Trophoblast cell (in vitro differentiated cells and primary cell): ENCODE data around the gene PPP1R14B.

Experiments used
- DNase-seq, 2 donors: peaks; one replicate each; pipeline ENCODE4 v3.0.0-alpha.2; 2016
- H2AFZ ChIP-seq: 2 replicates; pipeline ENCODE4 v1.6.1; 2013; ENCODE audit warnings: low read length, moderate library complexity, mild to moderate bottlenecking; ENCODE audit not compliant: insufficient read depth, poor library complexity
- H2AK5ac ChIP-seq: 2 replicates; pipeline ENCODE4 v1.6.1; 2013; ENCODE audit warnings: mild to moderate bottlenecking, low read length
- H2BK120ac ChIP-seq: 2 replicates; pipeline ENCODE4 v1.6.1; 2013; ENCODE audit warnings: low read length, mild to moderate bottlenecking, moderate library complexity; ENCODE audit not compliant: insufficient read depth, poor library complexity
- H2BK12ac ChIP-seq: 2 replicates; pipeline ENCODE4 v1.6.1; 2013; ENCODE audit warnings: mild to moderate bottlenecking, low read length, moderate library complexity
- H2BK5ac ChIP-seq: 2 replicates; pipeline ENCODE4 v1.6.1; 2013; ENCODE audit warnings: low read length, low read depth, moderate library complexity, mild to moderate bottlenecking; ENCODE audit not compliant: poor library complexity
- H3K14ac ChIP-seq: 2 replicates; pipeline ENCODE4 v1.6.1; 2013; ENCODE audit warnings: mild to moderate bottlenecking, low read length
- H3K18ac ChIP-seq: 2 replicates; pipeline ENCODE4 v1.6.1; 2013; ENCODE audit warnings: mild to moderate bottlenecking, low read length
- H3K23ac ChIP-seq: 2 replicates; pipeline ENCODE4 v1.6.1; 2013; ENCODE audit warnings: low read length
- H3K27ac ChIP-seq: 2 replicates; pipeline ENCODE4 v1.5.1; 2013; ENCODE audit warnings: low read depth, mild to moderate bottlenecking, inconsistent platforms, low read length, moderate library complexity
- H3K27me3 ChIP-seq: 2 replicates; pipeline ENCODE4 v1.6.1; 2013; ENCODE audit warnings: inconsistent platforms, mild to moderate bottlenecking, low read length, moderate library complexity; ENCODE audit not compliant: insufficient read depth
- H3K36me3 ChIP-seq, 2 experiments: 1 replicate in 1 of 2; 2 replicates in 1 of 2; pipeline ENCODE4 v1.6.1; 2013; ENCODE audit warnings: low read length in 2 of 2, mild to moderate bottlenecking in 2 of 2, moderate library complexity in 1 of 2; ENCODE audit not compliant: insufficient read depth in 2 of 2, control insufficient read depth in 1 of 2
- H3K4ac ChIP-seq: 2 replicates; pipeline ENCODE4 v1.6.1; 2013; ENCODE audit warnings: low read depth, mild to moderate bottlenecking, low read length, moderate library complexity
- H3K4me1 ChIP-seq, 2 experiments: 1 replicate in 1 of 2; 2 replicates in 1 of 2; pipeline ENCODE4 v1.6.1; 2013; ENCODE audit warnings: low read length in 2 of 2, mild to moderate bottlenecking in 2 of 2, moderate library complexity in 1 of 2; ENCODE audit not compliant: insufficient read depth in 2 of 2, control insufficient read depth in 1 of 2
- H3K4me2 ChIP-seq: 2 replicates; pipeline ENCODE4 v1.6.1; 2013; ENCODE audit warnings: inconsistent platforms, mild to moderate bottlenecking, low read length, moderate library complexity
- H3K4me3 ChIP-seq: 2 replicates; pipeline ENCODE4 v1.5.1; 2013; ENCODE audit warnings: mild to moderate bottlenecking, low read depth, low read length, inconsistent platforms
- H3K79me1 ChIP-seq: one replicate; pipeline ENCODE4 v1.6.1; 2013; ENCODE audit warnings: low read length
- H3K79me2 ChIP-seq: 2 replicates; pipeline ENCODE4 v1.6.1; 2013; ENCODE audit warnings: low read length, mild to moderate bottlenecking; ENCODE audit not compliant: control insufficient read depth, insufficient read depth, poor library complexity
- H3K9ac ChIP-seq: 2 replicates; pipeline ENCODE4 v1.6.1; 2013; ENCODE audit warnings: mild to moderate bottlenecking, low read length
- H3K9me3 ChIP-seq: 2 replicates; pipeline ENCODE4 v1.6.1; 2013; ENCODE audit warnings: low read depth, mild to moderate bottlenecking, control low read depth, inconsistent platforms, low read length; ENCODE audit not compliant: insufficient read depth
- H4K12ac ChIP-seq: 2 replicates; pipeline ENCODE4 v1.6.1; 2013; ENCODE audit warnings: low read depth, mild to moderate bottlenecking, low read length, moderate library complexity
- H4K8ac ChIP-seq: 2 replicates; pipeline ENCODE4 v1.6.1; 2013; ENCODE audit warnings: low read depth, mild to moderate bottlenecking, low read length, moderate library complexity
- H4K91ac ChIP-seq: one replicate; pipeline ENCODE4 v1.6.1; 2013; ENCODE audit warnings: low read depth, mild to moderate bottlenecking, low read length, moderate library complexity
- WGBS: extraction: QIAGEN DNeasy Blood & Tissue Kit; methylation state at CpG from one replicate; pipeline ENCODE4 v1.1.7; 2013; ENCODE audit warnings: missing lambda C conversion rate; ENCODE audit not compliant: insufficient read length, insufficient coverage; ENCODE audit errors: extremely low coverage; 5-methylcytosine and 5-hydroxymethylcytosine counted together

Gene PPP1R14B

DNA sequence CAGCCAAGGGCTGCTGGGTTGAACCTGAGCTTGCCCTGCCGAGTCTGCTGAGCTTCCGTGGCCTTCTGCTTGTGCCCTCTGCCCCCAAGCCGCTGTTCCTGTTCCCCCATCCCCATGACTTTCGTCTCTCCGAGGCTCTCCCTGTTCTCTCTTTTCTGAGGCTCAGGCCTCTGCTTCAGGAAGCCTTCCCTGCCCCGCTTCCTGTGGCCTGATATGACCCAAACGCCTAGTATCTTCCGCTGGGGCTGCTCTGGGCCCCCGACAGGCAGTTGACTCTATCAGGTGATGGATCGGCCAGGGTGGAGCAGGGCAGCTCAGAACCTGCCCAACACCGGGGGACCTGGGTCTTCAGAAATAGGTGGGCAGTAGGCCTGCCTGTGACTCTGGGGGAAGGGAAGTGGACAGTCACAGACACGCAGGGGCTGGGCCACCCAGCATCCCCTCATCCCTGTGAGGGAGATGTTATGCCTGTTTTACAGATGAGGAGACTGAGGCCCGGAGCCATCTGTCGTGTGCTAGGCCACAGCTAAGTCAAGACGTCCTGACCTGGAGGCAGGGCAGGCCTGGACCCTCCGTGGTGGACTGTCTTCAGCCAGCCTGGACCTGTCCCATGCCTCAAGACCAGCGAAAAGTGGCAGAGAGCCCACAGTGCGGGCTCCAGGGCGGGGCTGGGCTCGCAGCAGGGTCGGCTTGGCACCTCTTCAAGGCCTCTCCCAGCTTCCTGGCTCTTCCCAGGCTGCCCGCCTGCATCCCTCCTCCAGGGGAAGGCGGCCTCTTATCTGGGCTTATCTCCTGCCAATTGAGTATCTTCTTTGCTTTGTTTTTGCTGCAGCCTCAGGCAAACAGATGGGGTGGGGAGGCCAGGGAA is 21.5 kb upstream of the PPP1R14B start:
- peak overlapping the region; percentile 8 for H2BK120ac ChIP-seq
- peak overlapping the region; percentile 39 for H2BK12ac ChIP-seq
- H3K79me2 ChIP-seq, result peaks cover 13% of the 10 kb centered on the region
- peaks cover 27 to 32% of the 10 kb centered on the region in 2 experiments for H3K4me1 ChIP-seq
- peaks cover 35% of the 10 kb centered on the region for H3K79me1 ChIP-seq
- H3K9ac ChIP-seq, result no peak overlapping the region
- peaks cover 42 to 46% of the 10 kb centered on the region in 2 experiments for H3K36me3 ChIP-seq
- H3K4me2 ChIP-seq, result peak overlapping the region; percentile 92
- peak overlapping the region; percentile 97 for H3K27ac ChIP-seq
- no peak overlapping the region for H3K4ac ChIP-seq
- peak overlapping the region; percentile 21 for H3K4me3 ChIP-seq
- H3K23ac ChIP-seq, result no peak overlapping the region
- H3K18ac ChIP-seq, result peak overlapping the region; percentile 15
- H2AK5ac ChIP-seq, result peak overlapping the region; percentile 57
- peak overlapping the region; percentile 10 for H4K8ac ChIP-seq
- peak in 1 of 2 donors; percentile 83 for DNase-seq
- peak overlapping the region; percentile 8 for H2BK5ac ChIP-seq
- no CpG with 5 or more reads among the region's 23 CpGs for WGBS
- H4K91ac ChIP-seq, result peak overlapping the region; percentile 96
- H3K9me3 ChIP-seq, result no peaks in the 10 kb centered on the region
- H3K14ac ChIP-seq, result peak overlapping the region; percentile 96
- peak overlapping the region; percentile 6 for H2AFZ ChIP-seq
- H3K27me3 ChIP-seq, result no peaks in the 10 kb centered on the region
- peak overlapping the region; percentile 46 for H4K12ac ChIP-seq

DNA sequence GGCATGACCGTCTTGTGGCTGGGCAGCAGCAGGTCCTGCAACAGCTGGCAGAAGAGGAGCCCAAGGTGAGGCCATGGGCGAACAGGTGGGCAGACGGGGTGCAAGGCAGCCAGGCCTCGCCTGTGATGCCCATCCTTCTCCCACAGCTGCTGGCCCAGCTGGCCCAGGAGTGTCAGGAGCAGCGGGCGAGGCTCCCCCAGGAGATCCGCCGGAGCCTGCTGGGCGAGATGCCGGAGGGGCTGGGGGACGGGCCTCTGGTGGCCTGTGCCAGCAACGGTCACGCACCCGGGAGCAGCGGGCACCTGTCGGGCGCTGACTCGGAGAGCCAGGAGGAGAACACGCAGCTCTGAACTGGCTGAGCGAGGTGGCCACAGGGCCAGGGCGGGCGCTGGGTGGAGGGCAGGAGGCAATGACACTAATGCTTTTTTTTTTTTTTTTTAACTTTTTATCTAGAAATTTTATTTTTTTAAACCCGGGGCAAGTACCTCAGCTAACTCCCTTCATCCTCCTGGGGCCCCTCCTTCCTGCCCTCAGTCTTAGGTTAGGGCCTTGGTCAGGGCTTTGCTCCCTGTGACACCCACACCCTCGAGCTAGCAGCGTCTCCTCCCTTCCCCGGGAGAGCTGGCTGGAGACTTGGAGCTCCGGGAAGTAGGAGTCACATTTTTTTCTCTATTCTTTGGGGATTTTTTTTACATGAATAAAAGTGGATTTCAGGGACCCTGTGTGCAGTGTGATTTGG is 20.6 kb upstream of the PPP1R14B start:
- Histone ChIP-seq H2BK12ac (no peak overlapping the region), H3K4me1 (peaks cover 35 to 41% of the 10 kb centered on the region in 2 experiments), H3K79me2 (peaks cover 13% of the 10 kb centered on the region), H3K36me3 (peaks cover 46 to 50% of the 10 kb centered on the region in 2 experiments), H4K8ac (no peak overlapping the region), H2BK5ac (no peak overlapping the region), H2AFZ (no peak overlapping the region), H3K18ac (no peak overlapping the region), H2BK120ac (no peak overlapping the region), H3K23ac (no peak overlapping the region), H4K91ac (no peak overlapping the region), H3K4me2 (no peak overlapping the region), H3K4me3 (no peak overlapping the region), H3K27ac (no peak overlapping the region), H3K9ac (no peak overlapping the region), H3K79me1 (peaks cover 40% of the 10 kb centered on the region), H2AK5ac (no peak overlapping the region), H4K12ac (no peak overlapping the region), H3K4ac (no peak overlapping the region), H3K14ac (no peak overlapping the region), H3K27me3 (no peaks in the 10 kb centered on the region), H3K9me3 (peaks cover 2% of the 10 kb centered on the region)
- DNase-seq, result peak in 1 of 2 donors; percentile 23
- WGBS, result no CpG with 5 or more reads among the region's 27 CpGs

DNA sequence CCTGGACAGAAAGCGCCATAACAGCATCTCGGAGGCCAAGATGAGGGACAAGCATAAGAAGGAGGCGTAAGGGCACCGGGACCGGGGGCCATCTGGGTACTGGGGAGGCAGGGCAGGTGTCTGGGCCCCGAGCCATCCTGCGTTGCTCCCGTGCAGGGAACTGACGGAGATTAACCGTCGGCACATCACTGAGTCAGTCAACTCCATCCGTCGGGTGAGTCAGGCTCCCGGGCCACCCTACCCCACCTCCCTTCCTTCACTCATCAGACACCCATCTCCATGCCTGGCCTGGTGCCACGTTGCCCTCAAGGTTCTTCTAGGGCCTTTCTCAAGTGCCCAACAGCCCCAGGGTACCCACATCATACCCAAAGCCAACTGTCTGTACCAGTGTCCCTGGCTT is 19.6 kb upstream of the PPP1R14B start:
- Histone ChIP-seq H3K4me1 (peaks cover 37 to 42% of the 10 kb centered on the region in 2 experiments), H3K18ac (no peak overlapping the region), H4K8ac (no peak overlapping the region), H2AK5ac (no peak overlapping the region), H2AFZ (no peak overlapping the region), H2BK120ac (no peak overlapping the region), H3K79me2 (peaks cover 9% of the 10 kb centered on the region), H3K9ac (no peak overlapping the region), H3K27ac (no peak overlapping the region), H3K4me2 (no peak overlapping the region), H2BK5ac (no peak overlapping the region), H4K12ac (no peak overlapping the region), H3K4me3 (no peak overlapping the region), H3K36me3 (peaks cover 55 to 57% of the 10 kb centered on the region in 2 experiments), H3K27me3 (no peaks in the 10 kb centered on the region), H4K91ac (no peak overlapping the region), H3K4ac (no peak overlapping the region), H2BK12ac (no peak overlapping the region), H3K23ac (no peak overlapping the region), H3K14ac (no peak overlapping the region), H3K9me3 (peaks cover 2% of the 10 kb centered on the region), H3K79me1 (peaks cover 35% of the 10 kb centered on the region)
- DNase-seq, result no peak
- WGBS, result no CpG with 5 or more reads among the region's 15 CpGs

DNA sequence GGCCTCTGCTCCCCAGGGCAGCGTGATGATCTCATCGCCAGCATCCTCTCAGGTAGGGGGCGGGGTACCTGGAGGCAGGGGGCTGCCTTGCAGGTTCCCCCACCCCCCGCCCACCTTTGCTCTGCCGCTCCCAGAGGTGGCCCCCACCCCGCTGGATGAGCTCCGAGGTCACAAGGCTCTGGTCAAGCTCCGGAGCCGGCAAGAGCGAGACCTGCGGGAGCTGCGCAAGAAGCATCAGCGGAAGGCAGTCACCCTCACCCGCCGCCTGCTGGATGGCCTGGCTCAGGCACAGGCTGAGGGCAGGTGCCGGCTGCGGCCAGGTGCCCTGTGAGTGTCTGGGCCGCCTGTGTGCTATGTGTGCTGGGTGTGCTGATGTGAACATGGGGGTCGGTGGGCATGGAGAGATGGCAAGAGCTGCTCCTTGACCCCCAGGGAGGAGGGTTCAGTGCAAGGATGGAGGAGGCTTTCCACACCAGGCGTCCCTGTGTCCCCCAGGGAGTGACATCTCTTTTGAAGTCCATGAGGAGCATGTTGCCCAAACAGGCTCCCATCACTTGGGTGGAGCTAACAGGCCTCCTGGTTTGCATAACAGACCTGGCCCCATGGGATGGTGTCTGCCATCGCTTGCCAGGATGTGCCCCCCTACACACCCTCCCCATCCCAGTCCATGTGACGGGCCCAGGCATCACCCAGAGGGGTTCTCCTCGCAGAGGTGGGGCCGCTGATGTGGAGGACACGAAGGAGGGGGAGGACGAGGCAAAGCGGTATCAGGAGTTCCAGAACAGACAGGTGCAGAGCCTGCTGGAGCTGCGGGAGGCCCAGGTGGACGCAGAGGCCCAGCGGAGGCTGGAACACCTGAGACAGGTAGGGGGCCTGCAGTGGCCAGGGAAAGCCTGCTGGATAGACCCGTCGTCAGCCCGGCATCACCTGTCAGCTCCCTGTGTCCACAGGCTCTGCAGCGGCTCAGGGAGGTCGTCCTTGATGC is 18.7 kb upstream of the PPP1R14B start:
- H4K8ac ChIP-seq, result no peak overlapping the region
- no peak overlapping the region for H2AFZ ChIP-seq
- H3K4me3 ChIP-seq, result no peak overlapping the region
- no peak overlapping the region for H3K4me2 ChIP-seq
- H4K91ac ChIP-seq, result no peak overlapping the region
- H2BK5ac ChIP-seq, result no peak overlapping the region
- DNase-seq, result no peak
- peaks cover 8% of the 10 kb centered on the region for H3K79me2 ChIP-seq
- no peak overlapping the region for H3K9ac ChIP-seq
- H3K18ac ChIP-seq, result no peak overlapping the region
- H3K23ac ChIP-seq, result no peak overlapping the region
- no peak overlapping the region for H2BK12ac ChIP-seq
- H3K27me3 ChIP-seq, result no peaks in the 10 kb centered on the region
- no peak overlapping the region for H3K14ac ChIP-seq
- WGBS, result no CpG with 5 or more reads among the region's 35 CpGs
- H2BK120ac ChIP-seq, result no peak overlapping the region
- peaks cover 2% of the 10 kb centered on the region for H3K9me3 ChIP-seq
- peaks cover 32% of the 10 kb centered on the region for H3K79me1 ChIP-seq
- H3K4me1 ChIP-seq, result peaks cover 37 to 42% of the 10 kb centered on the region in 2 experiments
- H3K27ac ChIP-seq, result no peak overlapping the region
- peaks cover 59 to 60% of the 10 kb centered on the region in 2 experiments for H3K36me3 ChIP-seq
- no peak overlapping the region for H4K12ac ChIP-seq
- no peak overlapping the region for H2AK5ac ChIP-seq
- H3K4ac ChIP-seq, result no peak overlapping the region
